ENCODE measurements around the gene VPS9D1.

VPS9D1 gene

DNA sequence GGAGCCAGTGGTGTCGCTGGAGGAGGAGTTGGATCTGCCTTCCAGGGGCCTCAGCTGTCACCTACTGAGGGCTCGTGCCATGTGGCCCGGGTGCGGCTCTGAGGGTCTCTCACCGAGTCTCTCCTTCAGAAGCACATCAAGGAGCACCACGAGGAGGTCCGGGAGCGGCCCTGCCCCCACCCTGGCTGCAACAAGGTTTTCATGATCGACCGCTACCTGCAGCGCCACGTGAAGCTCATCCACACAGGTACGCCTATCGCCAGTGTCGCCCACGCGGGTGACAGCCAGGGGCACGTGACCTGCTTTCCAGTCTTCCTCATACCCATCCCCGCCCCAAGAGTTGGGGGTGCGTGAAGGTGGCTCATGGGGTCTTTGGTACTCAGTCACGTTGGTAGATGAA lies 13.1 kb upstream of the VPS9D1 start:
- no peak overlapping the region for H3K4me3 ChIP-seq (replicated peaks in 1 of 2; ENCODE audit: low read depth in 2 of 2, low read length in 2 of 2)
- TF ChIP-seq, protein P1, sequence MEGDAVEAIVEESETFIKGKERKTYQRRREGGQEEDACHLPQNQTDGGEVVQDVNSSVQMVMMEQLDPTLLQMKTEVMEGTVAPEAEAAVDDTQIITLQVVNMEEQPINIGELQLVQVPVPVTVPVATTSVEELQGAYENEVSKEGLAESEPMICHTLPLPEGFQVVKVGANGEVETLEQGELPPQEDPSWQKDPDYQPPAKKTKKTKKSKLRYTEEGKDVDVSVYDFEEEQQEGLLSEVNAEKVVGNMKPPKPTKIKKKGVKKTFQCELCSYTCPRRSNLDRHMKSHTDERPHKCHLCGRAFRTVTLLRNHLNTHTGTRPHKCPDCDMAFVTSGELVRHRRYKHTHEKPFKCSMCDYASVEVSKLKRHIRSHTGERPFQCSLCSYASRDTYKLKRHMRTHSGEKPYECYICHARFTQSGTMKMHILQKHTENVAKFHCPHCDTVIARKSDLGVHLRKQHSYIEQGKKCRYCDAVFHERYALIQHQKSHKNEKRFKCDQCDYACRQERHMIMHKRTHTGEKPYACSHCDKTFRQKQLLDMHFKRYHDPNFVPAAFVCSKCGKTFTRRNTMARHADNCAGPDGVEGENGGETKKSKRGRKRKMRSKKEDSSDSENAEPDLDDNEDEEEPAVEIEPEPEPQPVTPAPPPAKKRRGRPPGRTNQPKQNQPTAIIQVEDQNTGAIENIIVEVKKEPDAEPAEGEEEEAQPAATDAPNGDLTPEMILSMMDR (IDR thresholded peaks at IDR 0.05; ENCODE audit: low read depth, low read length) = no peak
- no peak for DNase-seq (ENCODE audit: low read depth in 2 of 2)

DNA sequence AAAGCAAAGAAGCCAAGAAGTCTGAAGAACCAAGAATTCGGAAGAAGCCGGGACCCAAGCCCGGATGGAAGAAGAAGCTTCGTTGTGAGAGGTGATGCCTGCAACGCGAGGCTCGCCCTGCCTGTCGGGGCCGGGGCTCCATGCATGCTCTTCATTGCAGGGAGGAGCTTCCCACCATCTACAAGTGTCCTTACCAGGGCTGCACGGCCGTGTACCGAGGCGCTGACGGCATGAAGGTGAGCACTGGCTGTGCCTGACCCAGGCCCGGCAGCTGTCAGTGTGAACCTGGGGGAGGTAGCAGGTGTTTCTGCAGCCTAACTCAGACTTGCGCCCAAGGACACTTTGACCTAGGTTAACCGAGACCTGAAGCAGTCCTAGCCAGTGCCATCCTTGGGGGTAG lies 12.6 kb upstream of the VPS9D1 start:
- no peak for DNase-seq (ENCODE audit: low read depth in 2 of 2)
- TF ChIP-seq, protein P1 (IDR thresholded peaks at IDR 0.05; ENCODE audit: low read depth, low read length) = no peak
- no peak overlapping the region for H3K4me3 ChIP-seq (replicated peaks in 1 of 2; ENCODE audit: low read depth in 2 of 2, low read length in 2 of 2)

DNA sequence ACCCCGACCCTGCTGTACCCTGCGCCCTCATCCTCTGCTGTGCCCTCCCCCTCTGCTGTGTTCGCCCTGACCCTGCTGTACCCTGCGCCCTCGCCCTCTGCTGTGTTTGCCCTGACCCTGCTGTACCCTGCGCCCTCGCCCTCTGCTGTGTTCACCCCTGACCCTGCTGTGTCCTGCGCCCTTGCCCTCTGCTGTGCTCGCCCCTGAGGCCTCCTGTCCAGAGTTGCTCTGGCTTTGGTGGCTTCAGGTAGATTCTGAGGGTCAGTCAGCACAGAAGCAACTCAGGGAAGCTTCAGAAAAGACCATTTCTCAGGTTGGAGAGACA lies 12.2 kb upstream of the VPS9D1 start:
- no peak for DNase-seq (ENCODE audit: low read depth in 2 of 2)
- TF ChIP-seq, protein P1 (IDR thresholded peaks at IDR 0.05; ENCODE audit: low read depth, low read length) = no peak
- H3K4me3 ChIP-seq (replicated peaks in 1 of 2; ENCODE audit: low read depth in 2 of 2, low read length in 2 of 2) = no peak overlapping the region

DNA sequence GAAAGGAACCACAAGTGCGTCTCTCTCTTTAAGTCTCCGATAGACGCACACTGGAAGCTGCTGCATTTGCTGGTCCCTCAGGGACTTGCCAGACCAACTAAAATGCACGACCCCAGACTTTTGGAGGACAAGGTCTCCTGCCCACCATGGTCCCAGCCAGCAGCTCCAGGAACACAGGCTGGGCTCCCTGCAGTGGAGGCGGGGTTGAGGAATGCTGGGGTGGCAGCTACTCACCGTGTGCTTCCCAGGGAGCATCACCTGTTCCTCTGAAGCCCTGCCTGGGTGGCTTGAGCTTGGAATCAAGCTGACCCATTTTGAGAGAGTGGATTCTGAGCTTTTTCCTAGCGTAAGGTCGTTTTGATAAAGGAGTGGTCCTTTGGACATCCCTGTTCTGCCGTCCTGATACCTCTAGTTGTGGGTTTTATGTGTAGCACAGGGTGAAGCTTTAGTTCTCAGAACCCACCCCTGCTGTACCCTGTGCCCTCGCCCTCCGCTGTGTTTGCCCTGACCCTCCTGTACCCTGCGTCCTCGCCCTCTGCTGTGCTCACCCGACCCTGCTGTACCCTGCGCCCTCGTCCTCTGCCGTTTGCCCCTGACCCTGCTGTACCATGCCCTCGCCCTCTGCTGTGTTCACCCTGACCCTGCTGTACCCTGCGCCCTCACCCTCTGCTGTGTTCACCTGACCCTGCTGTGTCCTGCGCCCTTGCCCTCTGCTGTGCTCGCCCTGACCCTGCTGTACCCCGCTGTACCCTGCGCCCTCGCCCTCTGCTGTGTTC lies 11.6 kb upstream of the VPS9D1 start:
- TF ChIP-seq, protein P1 (IDR thresholded peaks at IDR 0.05; ENCODE audit: low read depth, low read length) = no peak
- DNase-seq (ENCODE audit: low read depth in 2 of 2) = no peak

DNA sequence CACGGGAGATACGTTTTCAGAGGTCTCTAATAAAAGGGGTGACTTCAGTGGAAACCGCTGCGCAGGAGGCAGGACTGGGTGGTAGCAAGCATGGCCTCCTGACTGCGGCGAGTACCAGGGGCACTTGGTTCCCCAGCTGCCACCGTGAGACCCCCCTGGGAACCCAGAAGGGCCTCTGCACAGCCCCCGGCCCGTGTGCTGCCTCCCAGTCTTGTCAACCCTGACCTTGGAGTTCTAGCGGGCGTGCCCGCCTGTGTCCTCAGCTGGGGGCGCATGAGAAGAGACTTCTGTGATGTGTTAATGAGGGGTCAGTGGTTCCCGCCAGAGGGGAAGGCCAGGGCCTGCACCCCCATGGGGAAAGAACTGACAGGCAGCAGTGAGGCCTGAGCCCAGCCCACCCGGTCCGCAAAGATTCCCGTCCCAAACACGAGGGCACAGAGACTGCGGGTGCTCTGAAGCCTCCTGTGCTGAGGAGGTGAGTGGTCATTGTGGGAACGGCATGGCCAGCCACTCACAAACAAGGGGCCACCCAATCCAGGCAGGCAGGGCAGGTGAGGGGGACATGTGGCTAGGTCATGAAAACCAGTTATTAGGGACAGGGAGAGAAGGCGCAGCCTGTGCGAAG lies 10.0 kb upstream of the VPS9D1 start:
- H3K4me3 ChIP-seq (replicated peaks in 1 of 2; ENCODE audit: low read depth in 2 of 2, low read length in 2 of 2) = no peak overlapping the region
- TF ChIP-seq, protein P1 (IDR thresholded peaks at IDR 0.05; ENCODE audit: low read depth, low read length) = no peak
- no peak for DNase-seq (ENCODE audit: low read depth in 2 of 2)

More for the DNA sequence above, 11.6 kb upstream of the VPS9D1 start:
- no peak overlapping the region for H3K4me3 ChIP-seq (replicated peaks in 1 of 2; ENCODE audit: low read depth in 2 of 2, low read length in 2 of 2)

DNA sequence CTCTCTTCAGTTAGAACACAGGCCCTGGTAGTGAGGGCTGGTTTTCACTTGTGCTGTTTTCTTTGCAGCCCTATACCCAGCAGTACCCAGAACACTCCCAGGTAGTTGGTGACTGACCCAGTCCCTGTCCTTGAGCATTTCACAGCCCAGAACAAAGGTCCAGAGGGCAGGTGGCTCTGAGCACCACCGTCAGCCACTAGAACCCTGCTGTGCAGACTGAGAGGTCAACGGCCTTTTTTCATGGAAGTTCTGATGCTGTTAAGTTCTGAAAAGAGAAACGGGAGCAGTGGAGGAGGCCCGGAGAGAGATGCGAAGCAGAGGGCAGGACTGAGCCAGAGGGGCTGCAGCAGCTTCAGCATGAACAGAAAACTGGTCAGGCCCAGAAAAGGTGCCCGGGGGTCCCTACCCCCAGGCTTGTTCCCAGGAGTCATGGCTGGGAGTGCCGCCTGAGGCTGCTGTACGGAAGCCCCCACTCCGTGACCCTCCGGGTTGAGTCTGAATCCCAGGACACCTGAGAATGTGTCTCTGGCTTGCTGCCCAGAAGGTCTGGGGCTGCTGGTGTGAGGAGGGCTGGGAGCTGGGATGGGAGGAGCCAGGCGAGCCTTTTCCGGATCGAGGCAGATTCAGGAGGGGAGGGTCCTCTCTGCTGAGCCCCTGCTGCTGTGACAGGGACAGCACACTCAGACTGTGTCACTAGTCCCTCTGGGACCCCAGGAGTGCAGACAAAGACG lies 9.3 kb upstream of the VPS9D1 start:
- TF ChIP-seq, protein P1 (IDR thresholded peaks at IDR 0.05; ENCODE audit: low read depth, low read length) = no peak
- DNase-seq (ENCODE audit: low read depth in 2 of 2) = no peak
- no peak overlapping the region for H3K4me3 ChIP-seq (replicated peaks in 1 of 2; ENCODE audit: low read depth in 2 of 2, low read length in 2 of 2)

Data from cardiac fibroblast (primary cell).